Adrenal gland (tissue), 5 donors: Measurements from ENCODE around the gene MCF2L.

Experiments
- CTCF ChIP-seq, 6 experiments: fragments of 450-650 bp in 4 of 6; fragments of 200-600 bp in 2 of 6; sonication (generic) in 1 of 6; IDR thresholded peaks; 1 replicate in 5 of 6; 2 replicates in 1 of 6; pipeline versions ENCODE4 v1.5.1 to v1.8.0; 2016 to 2021; ENCODE audit warnings: antibody characterized with exemption in 6 of 6, mild to moderate bottlenecking in 2 of 6, moderate library complexity in 1 of 6
- POLR2A ChIP-seq, 2 donors: fragments of 450-650 bp; IDR thresholded peaks; one replicate each; pipeline ENCODE4 v1.6.1; 2017; ENCODE audit warnings: antibody characterized with exemption in 2 of 2, mild to moderate bottlenecking in 2 of 2, moderate library complexity in 1 of 2
- donor health status: DM: no; HTN: no; CAD: no.

DNA sequence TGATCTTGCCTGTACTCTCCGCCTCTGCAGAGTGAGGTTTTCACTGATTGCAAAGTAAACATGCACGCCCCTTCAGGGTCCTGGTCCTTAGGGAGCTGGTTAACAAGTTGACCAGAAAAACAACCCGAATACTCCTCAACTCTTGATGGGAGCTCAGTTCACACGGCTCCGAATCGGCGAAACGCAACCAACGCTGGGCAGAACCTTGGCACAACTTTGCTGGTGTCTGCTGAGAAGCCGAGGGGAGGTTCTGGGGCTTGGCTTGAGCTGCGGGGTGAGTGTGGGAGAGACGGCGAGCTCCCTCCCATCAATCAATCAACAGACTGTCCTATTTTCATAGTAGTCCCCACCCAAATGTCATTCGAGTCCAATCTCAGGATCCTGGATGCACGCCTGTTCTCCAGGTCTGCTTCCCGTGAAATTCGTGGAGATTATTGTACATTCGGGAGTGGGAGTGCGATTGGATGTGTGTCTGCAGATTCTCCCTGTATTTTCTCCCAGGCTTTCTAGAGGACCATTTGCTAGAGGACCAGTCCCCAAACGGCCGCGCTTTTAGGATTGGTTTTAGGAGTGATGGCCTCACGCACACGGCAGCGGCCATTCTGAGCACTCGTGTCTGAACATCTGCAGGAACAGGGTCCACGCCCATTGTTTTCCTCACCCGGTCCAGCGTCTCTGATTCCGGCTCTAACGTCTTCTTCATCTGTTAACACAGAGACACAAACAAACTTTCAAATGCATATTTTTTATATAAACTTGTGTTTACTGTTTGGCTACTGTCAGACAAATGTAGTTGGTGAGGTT is 85.0 kb downstream of the MCF2L start:
- TF ChIP-seq CTCF (IDR thresholded peaks at IDR 0.05), result no peak
- TF ChIP-seq POLR2A (IDR thresholded peaks at IDR 0.05), result no peak
